A549 (cell line): ENCODE data around the gene FGF5.

Source experiments
- CTCF ChIP-seq: fragments of >200 bp; sonication (Bioruptor Twin); formaldehyde crosslinking; IDR thresholded peaks from 3 replicates; pipeline ENCODE4 v1.5.1; 2016
- EP300 ChIP-seq, 2 experiments: fragments of >200 bp; sonication (Bioruptor Twin); formaldehyde crosslinking; IDR thresholded peaks; 2 replicates in 1 of 2; 3 replicates in 1 of 2; pipeline ENCODE4 v1.6.1; 2016 to 2017
- GATA3 ChIP-seq: IDR thresholded peaks from 2 replicates; pipeline ENCODE4 v1.6.1; 2012; ENCODE audit warnings: borderline replicate concordance
- JUNB ChIP-seq: fragments of >200 bp; sonication (Bioruptor Twin); formaldehyde crosslinking; IDR thresholded peaks from 2 replicates; pipeline ENCODE4 v1.6.1; 2016
- RCOR1 ChIP-seq: fragments of 150-350 bp; IDR thresholded peaks from 2 replicates; pipeline ENCODE4 v1.6.1; 2014; ENCODE audit warnings: antibody characterized with exemption, low read length, low read depth
- RNF2 ChIP-seq: fragments of 200-600 bp; sonication (generic); IDR thresholded peaks from 2 replicates; pipeline ENCODE4 v1.6.1; 2016; ENCODE audit warnings: low read depth, mild to moderate bottlenecking, antibody characterized with exemption, moderate library complexity, borderline replicate concordance

- TF ChIP-seq CTCF, result no peak
- TF ChIP-seq RNF2, result no peak
- TF ChIP-seq RCOR1, result no peak
- no peak for TF ChIP-seq EP300 (IDR thresholded peaks at IDR 0.05)
- no peak for TF ChIP-seq GATA3
- no peak for TF ChIP-seq JUNB
These were observed 28.9 kb downstream of the FGF5 start for GRCh38 chr4:80295336-80295735.
